ENCODE data around the gene NRARP.
"Not testable (repeated sequence)": the region's sequence is repeated elsewhere in the genome, so short reads cannot be mapped to it uniquely, and the experiment has no call there.

NRARP gene

DNA sequence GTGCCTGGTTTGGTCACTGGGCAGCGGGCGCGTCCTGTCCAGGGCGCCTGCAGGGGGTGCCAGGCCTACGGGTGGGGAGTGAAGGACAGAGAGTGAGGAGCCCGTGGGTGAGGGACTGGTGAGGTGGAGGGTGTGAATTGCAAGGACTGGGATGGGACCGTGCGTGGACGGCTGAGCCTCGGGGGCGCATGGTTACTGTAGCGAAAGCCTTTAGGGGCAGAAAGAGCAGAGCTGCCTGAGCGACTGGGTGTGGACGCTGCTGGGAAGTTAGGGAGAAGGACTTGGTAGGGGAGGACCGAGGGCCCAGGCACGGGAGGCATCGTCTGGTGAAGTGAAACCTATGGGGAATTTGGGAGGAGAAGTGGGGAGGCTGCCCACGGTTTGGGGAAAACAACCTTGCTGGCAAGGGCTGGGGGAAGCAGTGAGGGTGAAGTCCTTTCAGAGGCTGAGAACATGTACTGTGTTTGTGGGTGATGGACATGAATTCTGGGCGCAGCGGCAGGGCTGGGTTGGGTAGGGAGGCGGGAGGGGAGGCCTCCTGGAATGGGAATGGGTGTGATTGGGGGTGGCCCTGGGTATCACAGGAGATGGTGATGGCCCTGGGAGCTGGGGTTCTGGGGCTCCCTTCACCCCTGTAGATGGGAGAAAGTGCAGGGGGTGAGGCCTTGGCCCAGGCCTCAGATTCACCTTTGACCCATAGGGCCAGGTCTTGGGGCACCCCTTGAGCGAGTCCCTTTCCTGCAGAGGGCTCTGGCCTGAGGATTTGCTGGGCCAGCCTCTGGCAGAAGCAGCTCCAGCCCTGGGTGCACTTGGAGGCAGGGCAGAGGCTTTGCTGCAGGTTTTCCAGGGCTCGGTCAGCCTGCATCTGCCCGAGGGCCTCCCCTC is 26.2 kb downstream of the NRARP start:
- DNase-seq, result no peak

DNA sequence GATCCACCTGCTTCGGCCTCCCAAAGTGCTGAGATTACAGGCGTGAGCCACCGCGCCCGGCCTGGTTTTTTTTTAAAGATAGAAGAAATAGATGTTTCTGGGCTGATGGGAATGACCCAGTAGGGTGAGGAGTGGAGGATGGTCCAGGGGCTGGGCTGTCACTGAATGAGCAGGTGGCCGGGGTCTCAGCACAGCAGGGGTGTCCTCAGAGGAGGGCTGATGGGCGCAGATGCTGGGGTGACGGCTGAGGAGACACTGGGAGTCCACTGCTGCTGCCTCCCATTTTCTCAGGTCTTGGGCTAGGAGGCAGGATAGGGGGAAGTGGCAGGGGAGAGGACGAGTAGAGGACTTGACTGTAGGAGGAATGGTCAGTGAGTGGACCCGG is 26.9 kb downstream of the NRARP start:
- DNase-seq, result no peak

DNA sequence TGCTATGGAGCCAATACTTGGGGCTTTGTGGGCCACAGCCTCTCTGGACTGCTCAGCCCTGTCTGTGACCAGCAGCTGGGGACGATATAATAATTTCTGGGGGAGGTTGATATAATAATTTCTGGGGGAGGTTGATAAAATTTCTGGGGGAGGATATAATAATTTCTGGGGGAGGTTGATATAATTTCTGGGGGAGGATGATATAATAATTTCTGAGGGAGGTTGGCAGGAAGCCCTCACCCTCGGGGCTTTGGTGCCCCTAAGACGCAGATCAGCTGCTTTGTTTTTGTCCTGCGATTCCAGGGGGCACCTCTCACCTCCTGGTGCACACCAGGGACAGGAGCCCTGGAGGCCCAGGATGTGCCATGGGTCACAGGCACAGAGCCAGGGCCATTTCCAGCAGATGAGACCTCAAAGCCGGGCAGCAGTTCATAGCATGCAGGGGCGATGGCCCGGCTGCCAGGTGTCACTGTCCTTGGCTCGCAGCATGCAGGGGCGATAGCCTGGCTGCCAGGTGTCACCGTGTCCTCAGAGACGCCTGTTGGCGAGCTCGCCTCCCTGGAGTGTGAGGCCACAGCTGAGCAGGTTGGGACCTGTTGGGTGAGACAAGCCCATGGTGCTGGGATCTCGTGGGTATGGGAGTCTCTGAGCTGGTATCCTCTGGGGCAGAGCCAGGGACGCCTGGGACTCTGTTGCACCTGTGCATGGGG is 28.3 kb downstream of the NRARP start:
- no peak for DNase-seq

DNA sequence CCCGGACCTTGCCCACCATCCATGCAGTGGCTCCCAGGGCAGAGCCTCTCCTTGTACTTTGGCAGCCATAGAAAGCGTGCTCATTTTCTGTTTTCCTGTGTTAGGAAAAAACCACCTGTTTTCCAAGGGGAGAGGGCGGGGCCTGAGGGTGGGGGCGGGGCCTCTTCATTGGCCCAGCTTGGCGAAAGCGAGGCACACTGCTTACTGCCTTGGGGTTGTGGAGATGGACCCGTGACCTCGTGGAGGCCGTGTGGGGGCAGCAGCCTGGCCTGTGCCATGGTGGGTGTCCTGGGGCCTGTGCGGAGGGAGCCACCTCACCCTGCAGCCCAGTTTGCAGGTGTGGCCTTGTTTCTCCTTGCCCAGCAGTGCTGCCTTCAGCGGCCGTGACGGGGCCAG is 29.0 kb downstream of the NRARP start:
- no peak for DNase-seq

DNA sequence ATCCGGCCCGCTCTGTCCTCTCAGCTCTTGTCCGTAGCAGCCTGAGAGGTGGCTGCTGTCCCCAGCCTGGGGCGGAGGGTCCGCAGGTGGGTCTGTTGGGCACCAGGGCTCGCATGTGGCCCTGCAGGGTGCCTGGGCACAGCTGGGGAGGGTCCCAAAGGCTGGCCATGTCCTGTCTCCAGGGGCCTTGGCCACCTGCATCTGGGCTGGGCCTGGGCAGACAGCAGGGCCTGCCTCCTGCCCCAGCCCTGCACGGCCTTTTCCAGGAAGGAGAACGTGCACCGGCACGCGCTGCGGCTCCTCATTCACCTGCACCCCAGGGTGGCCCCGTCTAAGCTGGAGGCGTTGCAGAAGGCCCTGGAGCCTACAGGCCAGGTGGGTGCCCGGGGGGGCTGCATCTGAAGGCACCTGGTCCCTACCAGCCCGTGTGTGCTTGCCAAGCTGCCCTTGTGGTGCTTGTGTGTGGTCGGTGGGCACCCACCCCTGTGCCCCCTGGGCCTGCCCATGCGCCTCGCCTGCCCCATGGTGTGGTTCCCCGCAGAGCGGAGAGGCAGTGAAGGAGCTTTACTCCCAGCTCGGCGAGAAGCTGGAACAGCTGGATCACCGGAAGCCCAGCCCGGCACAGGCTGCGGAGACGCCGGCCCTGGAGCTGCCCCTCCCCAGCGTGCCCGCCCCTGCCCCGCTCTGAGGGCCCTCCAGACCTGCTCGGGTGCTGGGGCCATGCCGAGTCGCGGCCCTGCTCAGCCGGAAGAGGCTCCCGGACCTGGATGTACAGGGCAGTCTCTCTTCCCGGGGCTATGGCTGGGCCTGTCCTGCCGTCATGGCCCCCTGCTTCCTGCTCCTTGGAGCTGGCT is 29.6 kb downstream of the NRARP start:
- no peak for DNase-seq

DNA sequence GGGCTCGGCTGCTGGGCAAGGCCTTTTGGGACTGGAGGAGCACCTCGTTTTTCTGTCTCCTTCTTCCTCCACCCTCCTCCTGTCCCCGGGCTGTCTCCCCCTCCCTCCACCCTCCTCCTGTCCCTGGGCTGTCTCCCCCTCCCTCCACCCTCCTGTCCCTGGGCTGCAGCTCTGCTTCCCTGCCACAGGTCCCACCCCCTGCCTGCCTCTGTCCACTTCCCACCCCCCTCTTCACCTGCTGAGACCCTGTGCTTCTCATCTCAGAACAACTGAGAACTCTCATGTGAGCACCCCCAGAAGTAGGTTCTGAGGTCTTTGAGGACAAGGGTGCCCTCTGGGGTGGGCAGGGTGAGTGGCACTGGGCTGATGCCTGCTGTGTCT is 30.4 kb downstream of the NRARP start:
- no peak for DNase-seq

DNA sequence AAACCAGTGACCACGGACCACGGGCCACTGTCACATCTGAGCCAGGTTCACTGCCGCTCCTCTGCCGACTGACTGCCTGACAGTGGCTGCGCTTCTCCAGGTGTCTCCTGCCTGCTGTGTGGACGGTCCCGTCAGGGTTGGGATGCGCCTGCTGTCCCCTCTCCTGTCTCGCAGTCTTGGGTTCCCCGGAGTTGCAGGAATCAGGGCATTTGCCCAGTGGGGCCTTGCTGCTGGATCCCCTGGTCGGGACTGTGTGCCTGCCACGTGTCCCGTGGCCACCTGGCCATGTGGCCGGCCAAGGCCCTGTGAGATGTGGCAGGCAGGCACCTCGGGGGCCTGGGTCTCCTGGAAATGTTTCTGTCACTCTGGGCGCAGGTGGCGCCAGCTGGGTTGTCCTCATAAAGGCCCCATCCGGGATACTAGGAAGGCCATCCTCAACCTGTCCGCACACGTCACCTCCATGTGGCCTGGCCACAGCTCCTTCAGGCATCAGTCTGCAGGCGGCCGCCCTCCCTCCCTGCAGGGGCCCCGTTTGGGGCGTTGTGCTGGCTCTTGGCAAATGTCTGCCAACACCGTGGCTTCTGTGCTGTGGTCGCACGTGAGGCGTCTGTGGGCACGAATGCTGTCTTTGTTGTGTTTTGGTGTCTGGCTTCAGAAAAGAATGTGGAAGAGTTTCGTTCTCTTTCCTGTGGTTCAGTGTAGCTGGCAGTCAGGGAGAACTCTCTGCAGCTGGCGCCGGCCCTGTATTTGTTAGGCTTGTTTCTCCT is 31.0 kb downstream of the NRARP start:
- DNase-seq, result no peak

DNA sequence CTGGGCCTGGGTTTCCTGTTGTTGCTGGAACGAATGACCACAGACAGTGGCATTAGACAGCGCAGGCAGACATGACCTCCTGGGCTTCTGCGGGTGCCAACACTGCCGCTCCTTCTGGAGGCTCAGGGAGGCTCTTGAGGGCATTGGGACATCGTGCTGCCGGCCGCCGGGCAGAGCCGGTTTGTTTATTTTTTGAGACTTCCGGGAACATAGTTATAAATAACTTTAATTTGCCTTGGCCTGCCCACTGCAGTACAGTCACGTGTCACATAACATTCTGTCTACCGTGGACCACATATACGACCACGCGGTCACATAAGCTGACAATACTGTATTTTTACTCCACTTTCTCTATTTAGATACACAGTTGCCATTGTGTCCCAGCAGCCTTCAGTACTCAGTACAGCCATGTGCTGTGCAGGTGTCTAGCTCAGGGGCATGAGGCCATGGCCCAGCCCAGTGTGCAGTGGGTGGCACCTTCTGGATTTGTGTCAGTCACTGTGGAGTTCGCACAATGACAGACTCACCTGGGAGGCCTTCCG is 32.8 kb downstream of the NRARP start:
- no peak for DNase-seq

DNA sequence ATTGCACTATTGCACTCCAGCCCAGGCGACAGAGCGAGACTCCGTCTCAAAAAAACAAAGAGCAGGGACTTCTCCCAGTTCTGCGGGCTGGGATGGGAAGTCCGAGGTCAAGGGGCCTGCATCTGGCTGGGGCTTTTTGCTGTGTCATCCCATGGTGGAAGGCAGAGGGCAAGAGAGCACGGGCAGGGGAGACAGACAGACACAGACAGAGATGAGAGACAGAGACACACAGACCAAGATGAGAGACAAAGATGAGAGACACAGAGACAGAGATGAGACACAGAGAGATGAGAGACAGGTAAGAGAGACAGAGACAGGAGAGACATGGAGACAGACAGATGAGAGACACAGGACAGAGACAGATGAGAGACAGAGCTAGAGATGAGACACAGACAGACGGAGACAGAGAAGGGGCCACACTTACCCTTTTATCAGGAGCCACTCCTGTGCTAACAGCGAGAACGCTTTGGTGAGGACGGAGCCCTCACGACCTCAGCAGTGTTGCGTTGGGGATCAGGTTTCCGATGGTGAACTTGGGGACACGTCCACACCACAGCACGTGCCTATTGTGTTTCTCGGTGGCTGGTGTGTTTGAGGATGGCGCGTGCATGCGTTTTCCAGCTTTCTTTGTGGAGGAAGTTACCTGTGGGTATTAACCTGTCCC is 33.4 kb downstream of the NRARP start:
- DNase-seq, result no peak

DNA sequence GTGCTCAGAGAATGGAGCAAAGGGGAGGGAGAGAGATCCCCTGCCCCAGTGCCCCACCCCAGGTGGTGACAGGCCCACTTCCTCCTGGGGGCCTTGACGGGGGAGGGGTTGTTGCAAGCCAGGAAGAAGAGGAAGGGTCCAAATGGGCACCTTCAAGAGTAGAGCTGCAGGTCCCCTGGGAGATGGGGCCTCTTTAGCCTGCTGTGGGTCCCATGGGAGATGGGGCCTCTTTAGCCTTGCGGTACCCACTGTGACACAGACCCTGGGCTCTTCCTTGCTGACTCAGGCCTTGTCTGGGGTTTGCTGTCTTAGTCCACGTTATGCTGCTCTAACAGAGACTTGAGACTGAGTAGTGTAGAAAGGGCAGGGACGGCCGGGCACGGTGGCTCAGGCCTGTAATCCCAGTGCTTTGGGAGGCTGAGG is 34.1 kb downstream of the NRARP start:
- no peak for DNase-seq

DNA sequence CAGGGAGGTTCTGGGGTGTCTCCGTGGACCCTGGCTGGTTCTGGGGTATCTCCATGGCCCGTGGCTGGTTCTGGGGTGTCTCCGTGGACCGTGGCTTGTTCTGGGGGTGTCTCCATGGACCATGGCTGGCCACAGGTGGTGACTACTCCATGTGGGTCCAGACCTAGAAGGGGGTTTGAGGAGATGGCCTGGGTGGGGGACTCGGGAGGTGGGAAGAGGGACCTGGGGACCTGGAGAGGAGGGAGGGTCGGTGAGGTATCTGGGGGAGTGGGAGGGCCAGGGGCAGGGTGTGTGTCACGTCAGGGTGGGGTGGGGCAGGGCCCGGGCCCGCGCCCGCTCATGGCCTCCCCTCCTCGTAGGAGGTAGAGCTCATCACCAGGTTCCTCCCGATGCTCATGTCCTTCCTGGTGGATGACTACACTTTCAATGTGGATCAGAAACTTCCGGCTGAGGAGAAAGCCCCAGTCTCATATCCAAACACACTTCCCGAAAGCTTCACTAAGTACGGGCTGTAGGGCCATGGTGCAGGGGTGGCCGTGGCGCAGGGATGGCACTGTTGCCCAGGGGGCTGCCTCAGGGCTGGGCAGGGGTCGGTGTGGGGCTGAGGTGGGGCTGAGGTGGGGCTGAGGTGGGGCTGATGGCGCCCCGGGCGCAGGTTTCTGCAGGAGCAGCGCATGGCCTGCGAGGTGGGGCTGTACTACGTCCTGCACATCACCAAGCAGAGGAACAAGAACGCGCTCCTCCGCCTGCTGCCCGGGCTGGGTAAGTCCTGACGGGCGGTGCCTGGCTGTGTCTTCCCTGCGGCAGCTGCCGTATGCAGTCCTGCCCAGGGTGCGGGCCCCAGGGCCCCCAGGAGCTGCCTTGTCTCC is 35.3 kb downstream of the NRARP start:
- no peak for DNase-seq

DNA sequence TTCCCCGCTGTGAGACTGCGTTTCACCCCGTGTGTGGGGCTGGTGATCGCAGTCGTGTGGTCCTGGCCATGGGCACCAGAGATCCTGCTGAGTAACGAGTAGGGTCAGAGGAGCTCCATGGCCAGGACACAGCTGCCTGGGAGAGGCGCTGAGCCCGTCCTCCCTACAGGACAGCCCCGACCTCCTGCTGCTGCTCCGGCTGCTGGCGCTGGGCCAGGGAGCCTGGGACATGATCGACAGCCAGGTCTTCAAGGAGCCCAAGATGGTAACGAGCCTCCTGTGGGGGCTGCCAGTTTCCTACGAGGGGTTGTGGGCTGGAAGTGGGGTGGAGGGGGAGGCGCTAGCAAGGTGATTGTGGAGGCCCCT is 35.9 kb downstream of the NRARP start:
- DNase-seq, result no peak

DNA sequence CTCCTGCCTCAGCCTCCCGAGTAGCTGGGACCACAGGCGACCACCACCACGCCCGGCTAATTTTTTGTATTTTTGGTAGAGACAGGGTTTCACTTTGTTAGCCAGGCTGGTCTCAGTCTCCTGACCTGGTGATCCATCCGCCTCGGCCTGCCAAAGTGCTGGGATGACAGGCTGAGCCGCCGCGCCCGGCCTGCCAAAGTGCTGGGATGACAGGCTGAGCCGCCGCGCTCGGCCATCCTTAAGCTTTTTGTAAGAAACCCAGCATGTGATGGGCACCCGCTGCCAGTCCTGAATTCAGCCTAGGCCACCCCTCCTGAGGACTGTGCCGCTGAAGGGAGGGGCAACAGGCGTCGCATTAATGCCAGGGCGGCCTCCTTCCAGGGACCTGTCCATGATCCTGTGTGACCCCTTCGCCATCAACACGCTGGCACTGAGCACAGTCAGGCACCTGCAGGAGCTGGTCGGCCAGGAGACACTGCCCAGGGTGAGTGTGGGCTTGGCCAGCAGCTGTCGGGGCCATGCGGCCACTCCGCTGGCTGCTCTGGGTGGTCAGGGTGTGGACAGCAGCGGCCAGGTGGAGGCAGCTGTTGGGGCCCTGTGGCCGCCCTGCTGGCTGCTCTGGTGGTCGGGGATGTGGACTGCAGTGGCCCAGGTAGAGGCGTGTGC is 36.4 kb downstream of the NRARP start:
- DNase-seq, result no peak

DNA sequence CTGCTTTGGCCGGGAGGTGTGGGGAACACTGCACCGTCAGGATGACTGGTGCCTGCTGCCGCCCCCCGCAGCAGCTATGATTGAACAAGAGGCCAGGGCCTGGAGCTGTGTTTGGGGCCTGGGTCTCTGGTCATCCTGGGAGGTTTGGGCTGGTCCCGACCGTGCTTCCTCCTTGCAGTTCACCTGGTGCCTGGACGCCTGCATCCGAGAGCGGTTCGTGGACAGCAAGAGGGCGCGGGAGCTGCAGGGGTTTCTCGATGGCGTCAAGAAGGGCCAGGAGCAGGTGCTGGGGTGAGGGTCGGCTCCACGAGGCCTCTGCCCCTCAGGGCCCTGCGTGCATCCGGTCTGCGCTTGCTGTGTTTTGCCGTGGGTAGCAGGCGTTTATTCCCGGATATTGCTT is 38.0 kb downstream of the NRARP start:
- no peak for DNase-seq

DNA sequence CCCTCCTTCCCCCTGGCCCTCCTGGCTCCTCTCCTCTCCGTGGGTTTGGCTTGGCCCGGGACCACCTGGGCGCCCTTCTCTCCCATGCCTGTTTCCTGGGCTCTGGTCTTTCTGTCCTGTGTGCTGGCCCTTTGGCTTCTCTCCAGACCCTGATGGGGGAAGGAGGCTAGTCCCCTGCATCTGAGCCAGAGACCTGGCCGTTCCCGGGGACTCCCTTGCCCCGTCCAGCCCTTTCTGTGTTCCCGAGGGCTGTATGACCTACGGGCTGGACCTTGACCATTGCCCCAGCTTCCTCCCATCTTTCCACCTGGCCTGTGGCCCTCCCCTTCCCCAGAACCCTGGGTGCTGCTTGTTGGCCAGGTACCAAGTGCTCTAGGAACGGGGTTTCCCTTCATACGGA is 38.6 kb downstream of the NRARP start:
- DNase-seq, result no peak

DNA sequence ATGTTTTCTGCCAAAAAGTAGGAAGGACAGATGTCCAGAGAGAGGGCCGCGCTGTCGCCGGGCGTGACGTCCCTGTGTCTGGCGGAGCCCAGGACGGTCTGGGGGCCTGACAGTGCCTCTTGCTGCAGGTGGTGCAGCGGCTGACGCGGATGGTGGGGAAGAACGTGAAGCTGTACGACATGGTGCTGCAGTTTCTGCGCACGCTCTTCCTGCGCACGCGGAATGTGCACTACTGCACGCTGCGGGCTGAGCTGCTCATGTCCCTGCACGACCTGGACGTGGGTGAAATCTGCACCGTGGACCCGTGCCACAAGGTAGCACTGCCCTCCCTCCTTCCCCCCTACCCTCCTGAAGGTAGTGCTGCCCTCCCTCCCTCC is 39.2 kb downstream of the NRARP start:
- DNase-seq, result no peak

DNA sequence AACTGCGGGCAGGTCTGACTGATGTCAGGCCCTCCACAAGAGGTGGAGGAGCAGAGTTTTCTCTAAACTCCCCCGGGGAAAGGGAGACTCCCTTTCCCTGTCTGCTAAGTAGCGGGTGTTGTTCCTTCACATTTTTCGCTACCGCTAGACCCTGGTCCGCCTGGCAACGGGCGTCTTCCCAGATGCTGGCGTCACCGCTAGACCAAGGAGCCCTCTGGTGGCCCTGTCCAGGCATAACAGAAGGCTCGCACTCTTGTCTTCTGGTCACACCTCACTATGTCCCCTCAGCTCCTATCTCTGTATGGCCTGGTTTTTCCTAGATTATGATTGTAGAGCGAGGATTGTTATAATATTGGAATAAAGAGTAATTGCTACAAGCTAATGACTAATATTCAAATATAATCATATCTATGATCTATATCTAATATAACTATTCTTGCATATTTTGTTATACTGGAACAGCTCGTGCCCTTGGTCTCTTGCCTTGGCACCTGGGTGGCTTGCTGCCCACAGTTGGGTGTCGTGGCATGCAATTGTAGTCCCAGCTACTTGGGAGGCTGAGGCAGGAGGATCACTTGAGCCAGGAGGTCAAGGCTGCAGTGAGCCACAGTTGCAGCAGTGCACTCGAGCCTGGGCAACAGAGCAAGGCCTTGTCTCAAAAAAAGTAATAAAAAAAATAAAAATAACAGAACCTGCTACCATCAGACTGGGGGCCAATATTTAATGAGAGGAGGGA is 39.7 kb downstream of the NRARP start:
- not testable (repeated sequence) for DNase-seq

DNA sequence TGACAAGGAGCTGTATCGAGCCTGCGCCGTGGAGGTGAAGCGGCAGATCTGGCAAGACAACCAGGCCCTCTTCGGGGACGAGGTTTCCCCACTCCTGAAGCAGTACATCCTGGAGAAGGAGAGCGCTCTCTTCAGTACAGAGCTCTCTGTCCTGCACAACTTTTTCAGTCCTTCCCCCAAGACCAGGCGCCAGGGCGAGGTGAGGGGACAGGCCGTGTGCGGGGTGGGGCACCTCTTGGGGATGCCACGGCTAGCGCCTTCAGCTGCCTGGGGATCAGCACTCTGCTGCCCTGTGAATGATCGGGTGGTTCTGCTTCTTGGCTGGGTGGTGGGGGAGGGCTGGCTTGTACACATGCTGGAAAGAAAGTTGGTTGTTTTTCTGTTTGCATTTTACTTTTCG is 45.2 kb downstream of the NRARP start:
- no peak for DNase-seq

DNA sequence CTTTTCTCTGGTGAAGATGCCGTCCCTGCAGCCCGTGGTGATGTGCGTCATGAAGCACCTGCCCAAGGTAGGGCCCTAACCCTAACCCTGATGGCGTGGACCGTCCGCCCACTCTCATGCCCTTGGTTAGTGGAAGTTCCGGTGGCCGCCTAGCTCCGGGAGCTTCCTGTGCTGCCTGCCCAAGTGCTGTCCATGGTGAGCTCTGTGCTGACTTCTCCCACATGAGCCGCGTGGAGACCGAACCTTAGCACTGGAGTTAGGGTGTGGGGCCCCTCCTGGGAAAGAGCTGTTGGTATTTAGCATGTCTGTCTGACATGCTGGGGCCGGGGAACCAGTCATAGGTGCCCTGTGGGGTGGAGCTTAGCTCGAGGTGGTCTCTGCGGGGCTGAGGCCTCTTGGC is 45.7 kb downstream of the NRARP start:
- DNase-seq, result no peak
